Tibial artery (tissue), 4 donors: ENCODE data around the gene SPDYC.
A peak's percentile ranks its signal among the peaks of the same experiment; 100 is the strongest.

Experiments used
- DNase-seq, 2 donors: peaks; one replicate each; pipeline ENCODE4 v3.0.0-alpha.2; 2019
- H3K27ac ChIP-seq, 2 donors: fragments of 200-600 bp; sonication (generic) in 1 of 2; 1 replicate in 1 of 2; 2 replicates in 1 of 2; pipeline ENCODE4 v1.5.1; 2018 to 2019; ENCODE audit warnings: mild to moderate bottlenecking in 1 of 2
- H3K27me3 ChIP-seq, 2 donors: fragments of 200-600 bp; sonication (generic) in 1 of 2; one replicate each; pipeline versions ENCODE4 v1.5.1 to v1.6.0; 2016 to 2019
- H3K36me3 ChIP-seq, 3 donors: fragments of 200-600 bp; sonication (generic) in 2 of 3; one replicate each; pipeline ENCODE4 v1.5.1; 2016 to 2019; ENCODE audit warnings: mild to moderate bottlenecking in 2 of 3
- H3K4me1 ChIP-seq, 4 donors: fragments of 200-600 bp; sonication (generic) in 2 of 4; 1 replicate in 3 of 4; 2 replicates in 1 of 4; pipeline ENCODE4 v1.5.1; 2016 to 2019
- H3K4me3 ChIP-seq, 2 donors: fragments of 200-600 bp; sonication (generic) in 1 of 2; 1 replicate in 1 of 2; 2 replicates in 1 of 2; pipeline ENCODE4 v1.5.1; 2018 to 2019; ENCODE audit warnings: mild to moderate bottlenecking in 2 of 2
- H3K9me3 ChIP-seq, 3 donors: fragments of 200-600 bp; sonication (generic) in 1 of 3; one replicate each; pipeline ENCODE4 v1.5.1; 2016 to 2019
- intact Hi-C: fragments of 100-400 bp; cut with DNase I; formaldehyde crosslinking; loops from one replicate; pipeline ENCODE4 v1.15.0; 2023; ENCODE audit warnings: low total_unique reads
- TF ChIP-seq, protein P1 (sequence below), 2 experiments: fragments of 200-600 bp in 1 of 2; fragments of 450-650 bp in 1 of 2; IDR thresholded peaks; one replicate each; pipeline ENCODE4 v1.5.1; 2017 to 2019; ENCODE audit warnings: antibody characterized with exemption in 2 of 2, mild to moderate bottlenecking in 1 of 2, moderate library complexity in 1 of 2

Gene SPDYC

DNA sequence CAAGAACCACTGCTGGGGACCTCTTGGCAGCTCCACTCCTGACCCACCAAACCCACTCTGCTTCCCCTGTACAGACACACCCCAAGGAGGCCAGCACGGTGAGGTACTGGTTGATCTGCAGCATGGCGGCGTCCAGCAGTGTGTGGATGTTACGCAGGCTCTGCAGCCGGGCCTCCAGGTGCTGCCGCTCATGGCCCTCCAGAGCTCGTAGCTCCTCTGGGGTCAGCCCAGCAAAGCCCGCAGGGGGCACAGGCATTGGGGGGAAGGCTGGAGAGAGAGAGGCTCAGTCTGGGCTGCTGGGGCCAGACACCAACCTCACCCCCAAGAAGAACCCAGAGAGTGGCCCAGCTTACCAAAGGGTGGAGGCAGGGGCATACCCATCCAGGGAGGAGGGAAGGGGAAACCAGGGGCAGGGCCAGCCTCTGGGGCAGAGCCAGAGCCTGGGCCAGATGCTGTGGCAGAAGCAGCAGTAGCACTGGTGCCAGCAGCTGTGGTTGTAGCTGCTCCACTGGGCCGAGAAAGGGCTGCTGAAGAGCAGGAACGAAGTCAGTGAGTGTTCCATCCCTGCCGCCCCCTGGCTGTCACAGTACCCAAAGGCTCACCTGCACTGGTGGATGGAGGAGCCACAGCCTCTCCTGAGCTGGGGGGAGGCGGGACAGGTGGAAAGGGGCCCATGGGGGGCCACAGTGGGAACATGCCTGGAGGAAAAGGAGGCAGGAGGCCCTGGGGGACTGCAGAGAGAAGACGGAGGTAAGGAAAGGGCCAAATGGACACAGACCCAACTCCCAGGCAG is 40.2 kb upstream of the SPDYC start:
- no peaks in the 10 kb centered on the region for H3K27me3 ChIP-seq
- TF ChIP-seq, protein P1, sequence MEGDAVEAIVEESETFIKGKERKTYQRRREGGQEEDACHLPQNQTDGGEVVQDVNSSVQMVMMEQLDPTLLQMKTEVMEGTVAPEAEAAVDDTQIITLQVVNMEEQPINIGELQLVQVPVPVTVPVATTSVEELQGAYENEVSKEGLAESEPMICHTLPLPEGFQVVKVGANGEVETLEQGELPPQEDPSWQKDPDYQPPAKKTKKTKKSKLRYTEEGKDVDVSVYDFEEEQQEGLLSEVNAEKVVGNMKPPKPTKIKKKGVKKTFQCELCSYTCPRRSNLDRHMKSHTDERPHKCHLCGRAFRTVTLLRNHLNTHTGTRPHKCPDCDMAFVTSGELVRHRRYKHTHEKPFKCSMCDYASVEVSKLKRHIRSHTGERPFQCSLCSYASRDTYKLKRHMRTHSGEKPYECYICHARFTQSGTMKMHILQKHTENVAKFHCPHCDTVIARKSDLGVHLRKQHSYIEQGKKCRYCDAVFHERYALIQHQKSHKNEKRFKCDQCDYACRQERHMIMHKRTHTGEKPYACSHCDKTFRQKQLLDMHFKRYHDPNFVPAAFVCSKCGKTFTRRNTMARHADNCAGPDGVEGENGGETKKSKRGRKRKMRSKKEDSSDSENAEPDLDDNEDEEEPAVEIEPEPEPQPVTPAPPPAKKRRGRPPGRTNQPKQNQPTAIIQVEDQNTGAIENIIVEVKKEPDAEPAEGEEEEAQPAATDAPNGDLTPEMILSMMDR (IDR thresholded peaks at IDR 0.05) = no peak
- H3K36me3 ChIP-seq = peaks cover 65 to 84% (median 81%) of the 10 kb centered on the region in 3 donors
- H3K4me3 ChIP-seq = no peak overlapping the region
- intact Hi-C loops = no loop called here
- peaks cover 5 to 20% (median 18%) of the 10 kb centered on the region in 4 donors for H3K4me1 ChIP-seq
- H3K27ac ChIP-seq = no peak overlapping the region
- H3K9me3 ChIP-seq = no peaks in the 10 kb centered on the region
- no peak for DNase-seq

DNA sequence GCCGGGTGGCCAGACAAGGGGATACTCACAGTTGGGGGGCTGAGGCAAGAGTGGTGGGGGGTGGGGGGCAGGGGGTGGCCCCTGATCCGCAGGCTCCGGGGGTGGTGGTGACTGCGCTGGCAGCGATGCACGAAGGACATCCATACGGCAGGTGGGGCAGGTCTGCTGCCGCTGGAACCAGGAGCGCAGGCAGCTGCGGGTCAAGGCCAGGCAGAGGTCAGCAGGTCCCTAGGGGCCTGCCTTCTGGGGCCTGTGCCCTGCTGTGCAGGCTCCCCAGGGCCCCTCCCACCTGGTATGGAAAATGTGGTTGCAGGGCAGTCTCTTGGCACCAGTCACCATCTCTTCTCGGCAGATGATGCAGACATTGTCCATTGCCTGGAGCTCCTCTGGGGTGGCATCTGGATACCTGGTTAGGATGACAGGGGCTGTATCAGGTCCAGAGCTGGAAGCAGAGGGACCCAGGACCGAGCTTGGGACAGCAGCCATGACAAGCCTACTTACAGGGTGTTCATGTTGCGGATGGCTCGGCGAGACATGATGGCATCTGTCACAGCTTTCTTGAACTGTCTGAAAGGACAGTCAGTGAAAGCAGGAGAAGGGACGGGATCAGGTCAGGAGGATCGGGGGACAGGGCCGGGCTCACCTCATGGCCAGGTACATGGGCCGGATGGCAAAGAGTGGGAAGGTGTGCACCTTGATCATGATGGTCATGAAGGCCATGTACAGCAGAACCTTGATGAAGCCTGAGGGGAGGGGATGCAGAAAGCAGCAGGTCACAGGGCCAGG is 39.2 kb upstream of the SPDYC start:
- Histone ChIP-seq H3K9me3 (no peaks in the 10 kb centered on the region), H3K4me1 (peaks cover 5 to 26% (median 25%) of the 10 kb centered on the region in 4 donors), H3K27ac (no peak overlapping the region), H3K4me3 (no peak overlapping the region), H3K27me3 (no peaks in the 10 kb centered on the region), H3K36me3 (peaks cover 55 to 74% (median 71%) of the 10 kb centered on the region in 3 donors)
- intact Hi-C loops = no loop called here
- DNase-seq = no peak
- TF ChIP-seq, protein P1 (IDR thresholded peaks at IDR 0.05) = no peak

DNA sequence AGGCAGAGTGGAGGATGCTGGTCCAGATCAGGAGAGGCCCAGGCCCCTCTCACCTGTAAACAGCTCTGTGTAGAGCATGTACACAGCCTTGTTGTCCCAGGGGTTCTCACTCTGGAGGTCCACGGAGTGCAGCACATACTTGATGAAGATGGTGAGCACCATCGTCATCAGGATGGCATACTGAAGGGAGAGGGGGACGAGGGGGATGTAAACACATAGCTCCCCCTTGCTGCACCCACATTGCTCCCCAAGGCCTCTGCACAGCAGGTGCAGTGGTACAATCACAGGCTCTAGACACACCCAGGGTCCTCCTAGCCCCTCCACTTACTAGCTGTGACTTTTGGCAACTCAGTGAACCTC is 38.6 kb upstream of the SPDYC start:
- H3K4me3 ChIP-seq = no peak overlapping the region
- TF ChIP-seq, protein P1 (IDR thresholded peaks at IDR 0.05) = no peak
- peaks cover 52 to 69% (median 65%) of the 10 kb centered on the region in 3 donors for H3K36me3 ChIP-seq
- peaks cover 5 to 30% (median 28%) of the 10 kb centered on the region in 4 donors for H3K4me1 ChIP-seq
- H3K27me3 ChIP-seq = no peaks in the 10 kb centered on the region
- intact Hi-C loops = no loop called here
- H3K9me3 ChIP-seq = no peaks in the 10 kb centered on the region
- peak in 1 of 2 donors; percentile 33 for DNase-seq
- H3K27ac ChIP-seq = no peak overlapping the region

DNA sequence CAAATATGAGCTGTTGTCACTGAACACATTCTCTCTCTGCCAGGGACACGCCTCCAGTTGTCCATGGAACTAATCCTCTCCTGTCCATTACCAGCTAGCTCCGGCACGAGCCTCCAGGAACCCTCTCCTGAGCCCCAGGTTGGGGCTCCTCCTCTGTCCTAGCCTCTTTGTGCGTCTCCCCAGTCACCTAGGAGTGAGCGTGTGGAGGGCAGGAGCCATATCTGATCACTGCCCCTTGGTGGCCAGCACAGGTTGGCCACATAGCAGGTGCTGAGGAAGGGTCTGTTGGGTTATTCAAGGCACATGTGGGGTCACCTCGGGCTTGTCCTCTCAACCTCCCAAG is 38.2 kb upstream of the SPDYC start:
- Histone ChIP-seq H3K27me3 (no peaks in the 10 kb centered on the region), H3K4me1 (peaks cover 5 to 30% (median 28%) of the 10 kb centered on the region in 4 donors), H3K9me3 (no peaks in the 10 kb centered on the region), H3K36me3 (peaks cover 47 to 64% (median 61%) of the 10 kb centered on the region in 3 donors), H3K27ac (no peak overlapping the region), H3K4me3 (no peak overlapping the region)
- peak in 1 of 2 donors; percentile 32 for DNase-seq
- TF ChIP-seq, protein P1 (IDR thresholded peaks at IDR 0.05) = no peak
- intact Hi-C loops = no loop called here

DNA sequence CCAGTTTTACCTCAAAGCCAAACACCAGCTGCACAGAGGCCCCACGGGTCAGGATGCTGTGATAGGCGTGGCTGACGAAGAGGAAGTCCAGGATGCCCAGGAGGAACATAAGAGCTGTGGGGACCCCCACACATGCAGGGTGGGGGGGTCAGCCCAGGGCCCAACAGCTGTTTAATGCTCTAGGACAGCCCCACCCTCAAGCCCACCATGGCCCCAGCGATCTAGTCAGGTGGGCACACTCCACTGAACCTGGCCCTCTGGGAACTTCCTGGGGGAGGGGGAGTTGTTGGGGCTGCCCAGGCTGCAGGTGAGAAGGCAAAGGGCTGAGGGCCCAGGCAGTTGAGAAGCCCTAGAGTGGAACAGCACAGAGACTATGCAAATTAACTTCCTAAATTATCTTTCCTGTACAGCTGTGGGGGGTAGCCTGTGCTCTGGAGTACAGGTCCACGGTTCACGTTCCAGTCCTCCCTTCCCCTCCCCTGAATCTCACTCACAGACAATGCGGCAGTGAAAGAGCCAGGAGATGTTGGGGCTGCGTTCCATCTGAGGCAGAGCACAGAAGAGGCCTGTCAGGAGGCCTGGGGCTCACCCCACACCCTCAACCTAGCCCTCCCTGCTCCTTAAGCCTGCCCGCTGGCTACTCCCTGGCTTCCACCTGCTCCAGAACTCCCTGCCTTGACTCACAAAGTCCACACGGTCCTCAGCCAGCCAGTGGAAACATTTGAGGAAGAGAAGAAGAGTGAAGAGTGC is 37.6 kb upstream of the SPDYC start:
- Histone ChIP-seq H3K36me3 (peaks cover 42 to 59% (median 55%) of the 10 kb centered on the region in 3 donors), H3K9me3 (no peaks in the 10 kb centered on the region), H3K27ac (no peak overlapping the region), H3K4me3 (peak overlapping the region in 1 of 2 donors; percentile 92), H3K4me1 (peaks cover 5 to 30% (median 28%) of the 10 kb centered on the region in 4 donors), H3K27me3 (no peaks in the 10 kb centered on the region)
- TF ChIP-seq, protein P1 (IDR thresholded peaks at IDR 0.05) = no peak
- intact Hi-C loops = no loop called here
- peak in 1 of 2 donors; percentile 56 for DNase-seq
